ENCODE measurements around the gene HDAC4.

The HDAC4 gene

DNA sequence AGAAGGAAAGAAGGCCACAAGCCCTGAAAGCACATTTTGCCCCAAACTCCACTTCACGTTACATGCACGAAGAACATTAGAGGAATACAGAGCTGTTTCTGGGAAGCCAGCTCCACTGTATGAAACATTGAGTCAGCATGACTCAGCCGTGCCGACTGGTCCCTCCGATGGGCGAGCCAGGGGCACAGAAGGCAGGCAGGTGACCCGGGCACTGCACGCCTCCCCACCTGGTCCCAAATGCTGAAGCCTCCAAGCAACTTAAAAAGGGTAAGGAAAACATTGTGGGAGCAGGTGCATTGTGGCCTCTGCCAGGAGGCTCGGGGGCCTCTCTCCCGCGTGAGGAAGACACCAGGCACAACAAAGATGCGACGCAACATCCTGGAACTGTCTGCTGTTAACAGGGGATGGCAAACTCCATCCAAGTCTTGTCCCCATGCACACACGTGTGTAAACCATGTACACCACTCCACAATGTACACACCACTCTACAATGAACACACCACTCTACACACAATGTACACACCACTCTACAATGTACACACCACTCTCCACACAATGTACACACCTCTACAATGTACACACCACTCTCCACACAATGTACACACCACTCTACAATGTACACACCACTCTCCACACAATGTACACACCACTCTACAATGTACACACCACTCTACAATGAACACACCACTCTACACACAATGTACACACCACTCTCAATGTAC lies 120.4 kb downstream of the HDAC4 start:
- peak; percentile 70 for DNase-seq (ENCODE audit: low spot score)

- no peak for DNase-seq (ENCODE audit: low spot score)
These were observed 121.1 kb downstream of the HDAC4 start for GRCh38 chr2:239279508-239280295.

DNA sequence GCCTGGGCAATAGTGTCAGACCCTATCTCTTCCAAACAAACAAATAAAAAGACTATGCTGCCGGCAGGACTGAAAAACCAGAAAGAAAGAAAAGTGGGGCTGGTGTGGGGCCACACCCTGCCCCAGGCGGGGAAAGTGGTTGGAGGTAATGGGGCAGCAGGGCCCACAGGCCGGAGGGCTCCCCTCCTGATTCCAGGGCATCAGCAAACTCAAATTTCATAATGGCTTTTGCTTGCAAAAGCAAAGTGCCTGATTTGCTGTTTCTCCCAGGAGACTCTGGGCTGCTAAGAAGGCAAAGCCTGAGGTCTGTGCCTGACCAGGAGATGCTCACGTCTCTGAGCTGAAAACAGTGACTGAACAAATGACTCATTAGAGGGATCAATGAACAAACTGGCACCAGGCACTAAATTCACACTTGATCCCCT lies 121.9 kb downstream of the HDAC4 start:
- DNase-seq (ENCODE audit: low spot score), result peak; percentile 50

DNA sequence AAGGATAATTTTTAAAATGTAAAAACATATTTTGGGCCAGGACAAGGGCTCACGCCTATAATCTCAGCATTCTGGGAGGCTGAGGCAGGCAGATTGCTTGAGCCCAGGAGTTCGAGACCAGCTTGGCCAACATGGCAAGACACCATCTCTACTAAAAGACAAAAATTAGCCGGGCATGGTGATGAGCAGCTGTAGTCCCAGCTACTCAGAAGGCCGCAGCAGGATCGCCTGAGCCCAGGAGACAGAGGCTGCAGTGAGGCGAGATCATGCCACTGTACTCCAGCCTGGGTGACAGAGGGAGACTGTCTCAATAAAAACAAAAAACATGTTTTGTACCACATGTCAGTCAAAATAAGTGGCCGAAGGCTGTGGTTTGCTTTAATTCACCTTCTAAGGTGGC lies 122.5 kb downstream of the HDAC4 start:
- no peak for DNase-seq (ENCODE audit: low spot score)

DNA sequence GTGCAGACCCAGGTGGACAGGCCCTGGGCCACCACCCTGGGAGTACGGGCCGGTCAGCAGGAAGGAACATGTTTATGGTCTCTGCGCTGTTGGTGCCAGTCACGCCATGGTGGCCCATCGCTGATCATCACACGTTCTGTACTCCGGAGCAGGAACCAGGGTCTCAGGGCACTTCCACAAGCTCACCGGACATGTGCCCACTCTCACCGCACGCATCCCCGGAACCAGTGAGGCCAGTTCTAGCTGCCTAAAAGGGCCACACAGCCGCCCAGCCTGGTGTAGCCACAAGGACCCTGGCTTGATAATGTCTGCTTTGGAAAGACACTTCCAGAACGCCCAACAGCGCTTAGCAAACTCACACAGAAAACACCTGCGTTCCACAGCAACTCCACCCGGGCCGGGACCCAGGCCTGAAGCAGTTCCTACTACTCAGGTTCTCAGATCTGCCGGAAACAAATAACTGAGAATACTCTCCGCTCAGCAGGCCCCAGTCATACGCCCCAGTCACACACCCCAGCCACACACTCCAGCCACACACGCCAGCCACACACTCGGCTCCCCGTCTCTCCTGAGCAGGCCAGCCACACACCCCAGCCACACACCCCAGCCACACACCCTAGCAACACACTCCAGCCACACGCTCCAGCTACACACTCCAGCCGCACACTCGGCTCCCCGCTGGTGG lies 123.3 kb downstream of the HDAC4 start:
- no peak for DNase-seq (ENCODE audit: low spot score)

GRCh38 chr2:239276851-239277250 lies 124.0 kb downstream of the HDAC4 start:
- no peak for DNase-seq (ENCODE audit: low spot score)

DNA sequence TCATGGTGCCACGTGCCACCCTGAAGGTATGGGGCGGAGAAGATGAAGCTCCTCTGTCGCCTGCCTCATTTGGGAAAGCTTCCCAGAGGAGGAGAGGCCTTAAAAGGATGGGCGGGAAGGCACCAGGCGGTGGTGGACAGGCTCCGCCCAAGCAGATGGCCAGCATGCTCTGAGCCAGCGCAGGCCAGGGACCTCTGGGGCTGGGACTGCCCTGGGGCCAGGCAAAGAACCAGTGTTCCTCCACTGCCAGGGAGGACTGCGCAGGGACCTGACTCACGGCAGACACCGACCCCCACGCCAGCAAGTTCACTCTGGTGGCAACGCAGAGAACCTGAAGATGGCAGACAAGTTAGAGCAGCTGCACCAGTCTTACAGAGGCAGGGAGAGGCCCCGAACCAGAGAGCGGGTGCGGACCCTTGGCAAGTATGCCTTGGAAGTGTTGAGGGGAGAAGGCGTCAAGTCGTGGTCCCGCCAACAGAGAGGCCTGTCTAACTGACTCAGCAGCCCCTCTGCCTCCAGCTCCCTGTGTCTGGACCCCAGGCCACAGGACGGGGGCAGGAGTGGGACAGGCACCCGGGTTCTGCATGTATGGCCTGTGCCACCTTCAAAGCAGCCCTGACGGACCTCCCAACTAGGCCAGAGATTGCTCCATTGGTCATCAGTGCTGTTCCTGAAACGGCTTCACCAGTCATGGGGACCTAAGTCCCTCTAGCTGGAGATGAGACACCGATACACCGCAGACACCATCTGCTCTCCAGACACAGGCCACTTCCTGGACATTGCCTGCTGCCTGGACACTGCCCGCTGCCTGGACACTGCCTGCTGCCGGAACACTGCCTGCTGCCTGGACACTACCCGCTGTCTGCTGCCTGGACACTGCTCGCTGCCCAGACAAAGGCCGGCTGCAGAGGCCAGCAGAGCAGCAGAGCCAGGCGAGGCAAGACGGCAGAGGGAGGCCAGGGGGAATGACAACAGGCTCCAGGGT lies 124.7 kb downstream of the HDAC4 start:
- peak; percentile 86 for DNase-seq (ENCODE audit: low spot score)

DNA sequence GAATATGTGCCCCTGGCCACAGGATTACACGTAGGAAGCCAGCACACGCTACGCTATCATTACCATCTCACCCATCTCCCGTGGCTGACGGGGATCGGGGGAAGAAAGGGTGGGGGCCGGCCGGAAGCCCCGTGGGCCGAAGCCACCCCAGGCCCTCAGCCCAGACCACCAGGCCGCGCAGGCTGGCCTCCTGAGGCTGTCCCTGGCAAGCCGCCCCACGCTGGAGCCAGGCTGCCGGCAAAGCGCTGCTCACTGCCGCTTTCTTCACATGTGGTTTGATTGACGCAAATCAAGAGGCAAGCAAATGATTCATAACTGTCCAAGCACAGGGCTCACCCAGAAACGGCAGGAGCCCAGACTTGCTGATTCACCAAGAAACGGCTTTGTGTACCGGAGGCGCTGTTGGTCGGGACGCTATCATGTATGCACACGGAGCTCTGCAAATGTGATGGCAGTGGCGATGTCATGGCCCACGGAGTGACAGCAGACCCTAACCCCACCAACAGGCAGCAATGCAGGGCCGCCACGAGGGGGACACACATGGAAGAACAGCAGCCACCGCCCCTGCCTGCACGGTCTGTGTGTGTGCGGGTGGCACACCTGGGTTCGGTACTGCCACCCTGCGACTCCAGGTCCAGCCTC lies 125.7 kb downstream of the HDAC4 start:
- DNase-seq (ENCODE audit: low spot score), result peak; percentile 84

DNA sequence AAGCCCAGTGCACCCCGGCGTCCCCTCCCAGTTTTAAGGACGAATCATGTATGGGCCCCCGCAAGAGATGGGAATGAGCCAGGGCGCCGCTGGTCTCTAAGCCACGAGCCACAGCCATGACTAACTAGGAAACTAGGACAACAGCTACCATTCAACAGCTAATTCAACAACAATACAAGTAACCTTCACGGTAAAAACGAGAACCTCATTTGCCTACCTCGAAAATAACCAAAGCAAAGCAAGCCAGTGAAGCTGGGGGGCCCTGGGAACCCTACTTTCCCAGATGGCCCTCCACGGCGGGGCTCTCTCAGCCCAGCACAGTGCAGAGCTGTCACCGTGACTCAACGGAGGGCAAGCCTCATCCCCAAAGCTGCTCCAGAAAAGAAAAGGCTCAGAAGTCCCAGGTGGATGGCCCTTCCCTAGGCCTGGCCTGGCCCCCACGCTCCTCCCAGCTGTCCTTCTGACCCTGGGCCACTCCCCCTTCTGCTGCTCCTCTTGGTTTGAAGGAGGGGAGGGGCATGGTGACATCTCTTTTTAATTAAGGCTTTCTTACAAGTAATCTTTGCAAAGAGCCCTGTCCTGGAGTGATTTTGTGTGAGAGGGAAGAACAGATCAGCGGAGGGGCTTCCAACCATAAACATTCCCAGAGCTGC lies 126.3 kb downstream of the HDAC4 start:
- DNase-seq (ENCODE audit: low spot score), result peak; percentile 79

- DNase-seq (ENCODE audit: low spot score), result no peak
These were observed 127.3 kb downstream of the HDAC4 start for GRCh38 chr2:239273280-239274234.

- no peak for DNase-seq (ENCODE audit: low spot score)
These were observed 128.2 kb downstream of the HDAC4 start for GRCh38 chr2:239272626-239273025.

GRCh38 chr2:239271882-239272281 lies 128.9 kb downstream of the HDAC4 start:
- no peak for DNase-seq (ENCODE audit: low spot score)

GRCh38 chr2:239271471-239271870 lies 129.3 kb downstream of the HDAC4 start:
- DNase-seq (ENCODE audit: low spot score), result no peak

- DNase-seq (ENCODE audit: low spot score), result no peak
These were observed 130.9 kb downstream of the HDAC4 start for GRCh38 chr2:239269916-239270315.

DNA sequence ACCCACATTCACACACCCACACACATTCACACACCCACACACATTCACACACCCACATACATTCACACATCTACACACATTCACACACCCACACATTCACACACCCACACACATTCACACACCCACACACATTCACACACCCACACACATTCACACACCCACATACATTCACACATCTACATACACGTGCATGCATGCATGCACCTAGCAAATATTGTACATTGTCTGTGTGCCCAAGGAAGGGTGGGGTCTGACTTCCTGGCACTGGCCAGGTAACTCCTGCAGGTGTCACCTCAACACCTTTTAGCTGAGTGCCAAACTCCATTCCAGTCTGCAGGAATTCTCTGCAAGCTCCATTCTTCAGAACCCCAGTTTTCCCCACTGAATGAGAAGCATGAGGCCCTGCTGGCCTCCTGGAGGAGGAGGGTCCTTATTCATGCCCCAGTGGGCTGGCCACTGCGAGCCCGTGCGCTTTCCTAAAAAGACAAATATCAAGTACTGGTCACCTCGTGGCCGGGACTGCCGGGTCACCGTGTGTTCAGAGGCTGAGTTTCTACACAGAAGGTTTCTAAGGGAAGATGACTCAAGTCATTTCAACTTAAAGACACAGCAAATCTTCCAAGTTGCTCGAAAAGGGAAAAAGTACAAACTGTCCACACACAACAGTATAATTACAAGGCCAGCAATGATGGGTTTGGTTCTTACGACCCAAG lies 131.5 kb downstream of the HDAC4 start:
- DNase-seq (ENCODE audit: low spot score), result no peak

DNA sequence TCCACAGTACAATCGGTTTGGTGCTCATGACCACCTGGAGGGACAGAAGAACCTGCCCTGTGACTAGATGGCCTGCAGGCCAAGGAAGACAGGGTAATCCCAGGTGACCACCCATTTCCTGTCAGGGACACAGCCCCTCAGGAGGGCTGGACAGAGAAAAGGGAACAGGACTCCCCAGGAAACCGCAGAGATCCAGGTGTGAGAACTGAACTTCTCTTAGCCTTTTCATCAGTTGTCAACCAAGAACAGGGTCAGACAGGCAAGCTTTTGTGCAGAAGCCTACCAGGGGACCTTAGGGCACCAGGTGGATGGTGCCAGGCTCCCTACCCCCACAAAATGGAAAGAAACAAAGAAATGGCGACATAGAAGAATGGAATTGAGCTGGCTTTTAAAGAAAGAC lies 132.3 kb downstream of the HDAC4 start:
- no peak for DNase-seq (ENCODE audit: low spot score)

- DNase-seq (ENCODE audit: low spot score), result no peak
These were observed 132.7 kb downstream of the HDAC4 start for GRCh38 chr2:239268082-239268481.

DNA sequence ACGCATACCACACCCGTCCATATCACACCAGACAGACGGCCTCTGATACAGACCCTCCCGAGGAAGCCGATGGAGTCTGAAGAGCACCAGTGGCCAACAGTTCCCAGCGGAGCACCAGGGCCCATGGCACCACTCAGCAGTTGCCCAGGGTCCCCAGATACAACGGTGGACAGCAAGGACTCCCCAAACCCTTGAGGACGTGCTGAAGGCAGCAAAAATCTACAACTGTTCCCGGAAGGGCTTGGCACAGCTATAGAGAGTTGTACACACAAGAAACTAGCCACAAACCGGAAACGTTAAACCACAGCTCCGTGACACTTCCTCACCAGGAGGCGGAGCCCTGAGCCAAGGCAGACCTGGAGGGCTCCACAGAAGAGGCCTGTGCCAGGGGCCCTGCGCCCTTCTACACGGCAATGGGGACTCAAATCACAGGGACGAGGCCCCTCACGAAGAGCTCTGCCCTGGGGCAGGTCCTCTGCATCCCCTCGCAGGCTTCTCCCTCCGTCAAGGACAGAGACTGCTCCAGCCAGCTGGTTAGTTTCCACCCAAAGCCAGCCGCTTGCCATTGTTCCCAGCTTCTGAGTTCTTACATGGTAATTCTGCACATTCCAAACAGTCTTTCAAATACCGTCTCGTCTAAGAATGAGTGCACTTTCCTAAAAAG lies 133.4 kb downstream of the HDAC4 start:
- DNase-seq (ENCODE audit: low spot score), result peak; percentile 79
